Measurements from ENCODE around the gene RIPPLY1.

The RIPPLY1 gene

GRCh38 chrX:106899841-106900240 is 3.3 kb downstream of the RIPPLY1 start:
- no peak overlapping the region for H3K4me3 ChIP-seq (ENCODE audit: low read depth, low read length)
- TF ChIP-seq CTCF (IDR thresholded peaks at IDR 0.05; ENCODE audit: low read depth, low read length) (no peak), POLR2A (IDR thresholded peaks at IDR 0.05; ENCODE audit: extremely low read depth, insufficient read length) (no peak), MYC (IDR thresholded peaks at IDR 0.05; ENCODE audit: low read depth, low read length) (no peak)
- no peak for DNase-seq (ENCODE audit: low read depth)

GRCh38 chrX:106899276-106899675 is 3.9 kb downstream of the RIPPLY1 start:
- no peak for TF ChIP-seq MAX (IDR thresholded peaks at IDR 0.05; ENCODE audit: low read depth, low read length)
- no peak for TF ChIP-seq MYC (IDR thresholded peaks at IDR 0.05; ENCODE audit: low read depth, low read length)
- TF ChIP-seq POLR2A (IDR thresholded peaks at IDR 0.05; ENCODE audit: extremely low read depth, insufficient read length): no peak
- DNase-seq (ENCODE audit: low read depth): no peak
- no peak overlapping the region for H3K4me3 ChIP-seq (ENCODE audit: low read depth, low read length)

GRCh38 chrX:106898462-106898861 is 4.7 kb downstream of the RIPPLY1 start:
- H3K4me3 ChIP-seq (ENCODE audit: low read depth, low read length): no peak overlapping the region
- TF ChIP-seq MAX (IDR thresholded peaks at IDR 0.05; ENCODE audit: low read depth, low read length) (no peak), POLR2A (IDR thresholded peaks at IDR 0.05; ENCODE audit: extremely low read depth, insufficient read length) (no peak), CTCF (IDR thresholded peaks at IDR 0.05; ENCODE audit: low read depth, low read length) (peak; percentile 21), MYC (IDR thresholded peaks at IDR 0.05; ENCODE audit: low read depth, low read length) (no peak)
- peak; percentile 50 for DNase-seq (ENCODE audit: low read depth)

DNA sequence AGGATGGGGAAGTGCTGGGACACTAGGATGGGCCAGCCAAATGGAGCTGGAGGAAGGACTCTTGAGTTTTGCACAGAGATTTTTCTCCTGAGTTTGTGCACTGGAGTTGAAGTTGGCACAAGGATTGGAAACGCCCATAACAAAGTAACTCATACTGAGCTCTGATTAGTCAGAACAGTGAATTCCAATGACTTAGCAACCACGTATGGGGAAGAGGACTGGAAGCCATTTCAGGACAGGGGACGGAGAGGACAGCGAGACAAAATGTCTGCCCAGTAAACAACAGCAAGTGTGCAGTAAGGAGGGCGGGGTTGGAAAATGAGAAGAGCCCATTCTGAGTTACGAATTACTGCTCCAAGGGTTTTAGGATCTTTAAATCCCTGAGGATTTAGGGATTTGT is 5.9 kb downstream of the RIPPLY1 start:
- H3K4me3 ChIP-seq (ENCODE audit: low read depth, low read length): no peak overlapping the region
- no peak for TF ChIP-seq MAX (IDR thresholded peaks at IDR 0.05; ENCODE audit: low read depth, low read length)
- TF ChIP-seq MYC (IDR thresholded peaks at IDR 0.05; ENCODE audit: low read depth, low read length): no peak
- no peak for TF ChIP-seq CTCF (IDR thresholded peaks at IDR 0.05; ENCODE audit: low read depth, low read length)
- TF ChIP-seq POLR2A (IDR thresholded peaks at IDR 0.05; ENCODE audit: extremely low read depth, insufficient read length): no peak
- no peak for DNase-seq (ENCODE audit: low read depth)

- no peak overlapping the region for H3K4me3 ChIP-seq (ENCODE audit: low read depth, low read length)
- DNase-seq (ENCODE audit: low read depth): no peak
- TF ChIP-seq MYC (IDR thresholded peaks at IDR 0.05; ENCODE audit: low read depth, low read length): no peak
- TF ChIP-seq MAX (IDR thresholded peaks at IDR 0.05; ENCODE audit: low read depth, low read length): no peak
- TF ChIP-seq CTCF (IDR thresholded peaks at IDR 0.05; ENCODE audit: low read depth, low read length): no peak
- no peak for TF ChIP-seq POLR2A (IDR thresholded peaks at IDR 0.05; ENCODE audit: extremely low read depth, insufficient read length)
These were observed 8.1 kb downstream of the RIPPLY1 start for GRCh38 chrX:106894978-106895452.

DNA sequence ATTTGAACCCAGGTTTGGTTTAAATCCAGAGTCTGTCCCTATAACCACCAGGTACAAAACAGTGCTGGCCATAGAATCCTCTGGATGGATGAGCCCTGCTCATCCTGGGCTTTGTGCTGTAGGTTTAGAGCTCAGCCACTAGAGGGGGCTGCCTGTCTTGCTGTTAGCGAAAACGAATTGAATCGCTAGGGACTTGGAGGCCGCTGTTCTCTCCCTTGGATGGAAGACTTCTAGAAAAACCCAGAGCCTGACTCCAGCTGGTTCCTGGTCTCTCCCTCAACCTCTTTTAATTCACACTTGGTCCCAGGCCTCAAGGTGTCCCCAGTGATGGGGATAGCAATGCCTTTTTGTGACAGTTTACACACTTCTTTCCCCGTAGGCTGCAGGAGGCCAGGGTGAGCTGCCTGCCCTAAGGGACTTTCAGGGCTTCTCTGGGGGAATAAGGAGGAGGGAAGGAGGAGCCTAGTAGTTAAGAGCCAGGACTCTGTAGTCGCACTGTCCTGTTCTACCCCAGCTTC is 8.7 kb downstream of the RIPPLY1 start:
- DNase-seq (ENCODE audit: low read depth): peak; percentile 54
- TF ChIP-seq POLR2A (IDR thresholded peaks at IDR 0.05; ENCODE audit: extremely low read depth, insufficient read length) (no peak), CTCF (IDR thresholded peaks at IDR 0.05; ENCODE audit: low read depth, low read length) (peak; percentile 77)
- H3K4me3 ChIP-seq (ENCODE audit: low read depth, low read length): no peak overlapping the region

Data from NB4 (cell line).